Smooth muscle cell (in vitro differentiated cells): ENCODE measurements around the gene TACR2. TPM values are rescaled to one million over a fixed set of nuclear protein-coding genes. Genes with fewer than 3 reads are reported as not detected.

Experiments used
- DNase-seq: peaks from one replicate; lab custom pipeline; 2025; ENCODE audit not compliant: unreplicated experiment; lab: John Stamatoyannopoulos, UW
- H2AFZ ChIP-seq: fragments of 200-600 bp; sonication (generic); 2 replicates; pipeline ENCODE4 v1.6.0; 2016; ENCODE audit warnings: antibody characterized with exemption, low read depth, mild to moderate bottlenecking
- H3F3A ChIP-seq: fragments of 200-600 bp; sonication (generic); 2 replicates; pipeline ENCODE4 v1.6.0; 2017; ENCODE audit warnings: antibody characterized with exemption, low read depth
- H3K27ac ChIP-seq: fragments of 200-600 bp; sonication (generic); 2 replicates; pipeline ENCODE4 v1.5.1; 2016; ENCODE audit warnings: low read depth, mild to moderate bottlenecking
- H3K27me3 ChIP-seq: fragments of 200-600 bp; sonication (generic); 2 replicates; pipeline ENCODE4 v1.6.1; 2016; ENCODE audit warnings: low read depth, mild to moderate bottlenecking
- H3K36me3 ChIP-seq: fragments of 200-600 bp; sonication (generic); 2 replicates; pipeline ENCODE4 v1.5.1; 2016; ENCODE audit warnings: low read depth
- H3K4me1 ChIP-seq: fragments of 200-600 bp; sonication (generic); 2 replicates; pipeline ENCODE4 v1.5.1; 2016; ENCODE audit warnings: low read depth
- H3K4me2 ChIP-seq: fragments of 200-600 bp; sonication (generic); 2 replicates; pipeline ENCODE4 v1.6.0; 2016; ENCODE audit warnings: mild to moderate bottlenecking
- H3K4me3 ChIP-seq: fragments of 200-600 bp; sonication (generic); 2 replicates; pipeline ENCODE4 v1.5.1; 2016; ENCODE audit warnings: mild to moderate bottlenecking
- H3K79me2 ChIP-seq: fragments of 200-600 bp; sonication (generic); 2 replicates; pipeline ENCODE4 v1.6.0; 2016; ENCODE audit warnings: low read depth, mild to moderate bottlenecking
- H3K9ac ChIP-seq: fragments of 200-600 bp; sonication (generic); 2 replicates; pipeline ENCODE4 v1.6.0; 2016; ENCODE audit warnings: low read depth
- H3K9me3 ChIP-seq: fragments of 200-600 bp; sonication (generic); replicated peaks from 2 replicates; pipeline ENCODE4 v1.5.1; 2016; ENCODE audit warnings: low read depth
- H4K20me1 ChIP-seq: fragments of 200-600 bp; sonication (generic); 2 replicates; pipeline ENCODE4 v1.6.0; 2016; ENCODE audit warnings: low read depth
- WGBS: methylation state at CpG from one replicate; pipeline ENCODE4 v1.1.7; 2016; ENCODE audit warnings: low lambda C conversion rate; 5-methylcytosine and 5-hydroxymethylcytosine counted together
- polyA plus RNA-seq: library from polyadenylated mRNA; unstranded; fragments of >200 nt; fragmentation: Nextera tagmentation; extraction: Ambion mirVana; gene quantifications from 2 replicates; pipeline ENCODE4 v1.2.1, GENCODE V29; 2016
- total RNA-seq: library from RNA; depleted of rRNA; stranded (reverse); fragments of >200 nt; gene quantifications from 2 replicates; pipeline ENCODE4 v1.2.3, GENCODE V29; 2014
- TF ChIP-seq, protein P1 (sequence below): fragments of 200-600 bp; sonication (generic); IDR thresholded peaks from 2 replicates; pipeline ENCODE4 v1.5.1; 2017; ENCODE audit warnings: borderline replicate concordance, mild to moderate bottlenecking, antibody characterized with exemption; ENCODE audit not compliant: insufficient read depth, poor library complexity, severe bottlenecking

TACR2 gene
- total and polyA plus RNA-seq, 2 experiments from 2014 or later: 0.13 TPM; not detected in 1

DNA sequence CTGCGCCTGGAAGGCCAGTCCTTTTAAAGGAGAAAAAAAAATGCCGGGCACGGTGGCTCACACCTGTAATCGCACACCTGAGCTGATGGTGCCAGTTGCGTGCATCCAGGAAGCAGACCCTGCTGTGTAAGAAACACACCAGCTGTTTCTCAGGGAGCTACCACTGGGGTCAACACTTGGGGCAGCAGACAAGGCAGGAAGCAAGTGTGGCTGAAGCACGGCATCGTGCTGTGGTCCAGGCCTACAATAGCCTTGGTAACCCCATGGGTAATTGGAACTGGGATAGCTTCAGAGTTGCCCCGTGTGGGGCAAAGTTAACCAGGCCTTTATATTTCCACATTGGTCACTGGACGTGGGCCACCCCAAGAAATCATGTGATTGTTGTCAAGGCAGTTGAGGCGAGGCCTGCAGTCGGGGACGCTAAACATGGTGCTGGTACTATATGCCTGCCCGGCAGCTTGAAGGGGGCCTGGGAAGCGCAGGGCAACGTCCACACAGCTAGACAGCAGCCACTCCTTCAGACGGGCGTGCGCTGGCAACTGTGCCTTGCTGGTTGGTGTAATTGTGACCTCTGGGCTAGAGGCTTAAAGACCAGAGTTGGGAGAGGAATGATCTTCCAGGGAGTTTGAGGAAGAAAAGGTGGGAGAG is 2.5 kb upstream of the TACR2 start:
- no peaks in the 10 kb centered on the region for H3K4me1 ChIP-seq
- H3K4me3 ChIP-seq: no peak overlapping the region
- no peaks in the 10 kb centered on the region for H3K9me3 ChIP-seq
- no peak overlapping the region for H2AFZ ChIP-seq
- no peaks in the 10 kb centered on the region for H4K20me1 ChIP-seq
- H3K27ac ChIP-seq: no peak overlapping the region
- no peaks in the 10 kb centered on the region for H3K36me3 ChIP-seq
- TF ChIP-seq, protein P1, sequence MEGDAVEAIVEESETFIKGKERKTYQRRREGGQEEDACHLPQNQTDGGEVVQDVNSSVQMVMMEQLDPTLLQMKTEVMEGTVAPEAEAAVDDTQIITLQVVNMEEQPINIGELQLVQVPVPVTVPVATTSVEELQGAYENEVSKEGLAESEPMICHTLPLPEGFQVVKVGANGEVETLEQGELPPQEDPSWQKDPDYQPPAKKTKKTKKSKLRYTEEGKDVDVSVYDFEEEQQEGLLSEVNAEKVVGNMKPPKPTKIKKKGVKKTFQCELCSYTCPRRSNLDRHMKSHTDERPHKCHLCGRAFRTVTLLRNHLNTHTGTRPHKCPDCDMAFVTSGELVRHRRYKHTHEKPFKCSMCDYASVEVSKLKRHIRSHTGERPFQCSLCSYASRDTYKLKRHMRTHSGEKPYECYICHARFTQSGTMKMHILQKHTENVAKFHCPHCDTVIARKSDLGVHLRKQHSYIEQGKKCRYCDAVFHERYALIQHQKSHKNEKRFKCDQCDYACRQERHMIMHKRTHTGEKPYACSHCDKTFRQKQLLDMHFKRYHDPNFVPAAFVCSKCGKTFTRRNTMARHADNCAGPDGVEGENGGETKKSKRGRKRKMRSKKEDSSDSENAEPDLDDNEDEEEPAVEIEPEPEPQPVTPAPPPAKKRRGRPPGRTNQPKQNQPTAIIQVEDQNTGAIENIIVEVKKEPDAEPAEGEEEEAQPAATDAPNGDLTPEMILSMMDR: no peak
- peaks cover 4% of the 10 kb centered on the region for H3F3A ChIP-seq
- DNase-seq: no peak
- H3K9ac ChIP-seq: no peak overlapping the region
- H3K79me2 ChIP-seq: no peaks in the 10 kb centered on the region
- no peaks in the 10 kb centered on the region for H3K27me3 ChIP-seq
- WGBS: 94% methylated on average over 18 of the region's 18 CpGs
- no peak overlapping the region for H3K4me2 ChIP-seq

DNA sequence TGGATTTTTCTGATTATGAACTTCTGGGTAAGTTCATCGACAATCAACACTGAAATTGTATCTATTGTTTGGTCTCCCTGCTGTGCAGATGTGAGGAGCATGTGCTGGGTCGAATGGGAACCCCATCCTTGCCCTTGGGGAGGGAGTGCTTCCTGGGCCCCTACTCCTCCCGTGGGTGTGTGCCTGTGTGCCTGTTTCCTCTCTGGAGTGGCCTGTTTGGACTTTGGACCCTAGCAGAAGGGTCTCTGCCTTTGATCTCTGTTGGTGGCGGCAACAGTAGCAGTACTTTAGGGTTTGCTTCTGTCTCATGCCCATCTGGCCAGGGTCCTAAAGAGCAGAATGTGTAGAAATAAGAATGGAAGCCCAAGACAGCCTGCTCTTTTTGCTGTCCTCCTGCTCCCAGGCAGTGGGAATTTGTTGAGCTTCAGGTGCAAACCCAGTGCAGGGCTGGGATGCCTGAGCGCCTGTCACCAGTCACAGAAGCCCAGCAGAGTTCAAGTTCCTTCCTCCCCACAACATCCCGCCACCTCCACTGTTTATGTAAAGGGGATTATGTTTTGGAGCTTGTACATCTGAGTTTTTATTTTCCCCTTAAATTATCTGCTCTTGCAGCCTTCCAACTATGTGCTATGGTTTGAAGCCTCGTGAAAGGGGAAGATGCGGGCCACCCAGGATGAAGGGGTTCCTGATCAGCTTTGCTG is 1.5 kb upstream of the TACR2 start:
- Histone ChIP-seq H3K36me3 (no peaks in the 10 kb centered on the region), H3F3A (peaks cover 4% of the 10 kb centered on the region), H3K4me2 (no peak overlapping the region), H3K27ac (no peak overlapping the region), H3K27me3 (no peaks in the 10 kb centered on the region), H4K20me1 (no peaks in the 10 kb centered on the region), H3K9ac (no peak overlapping the region), H3K4me3 (no peak overlapping the region), H2AFZ (no peak overlapping the region), H3K4me1 (no peaks in the 10 kb centered on the region), H3K79me2 (no peaks in the 10 kb centered on the region), H3K9me3 (no peaks in the 10 kb centered on the region)
- 62% methylated on average over 8 of the region's 8 CpGs for WGBS
- TF ChIP-seq, protein P1: no peak
- no peak for DNase-seq

DNA sequence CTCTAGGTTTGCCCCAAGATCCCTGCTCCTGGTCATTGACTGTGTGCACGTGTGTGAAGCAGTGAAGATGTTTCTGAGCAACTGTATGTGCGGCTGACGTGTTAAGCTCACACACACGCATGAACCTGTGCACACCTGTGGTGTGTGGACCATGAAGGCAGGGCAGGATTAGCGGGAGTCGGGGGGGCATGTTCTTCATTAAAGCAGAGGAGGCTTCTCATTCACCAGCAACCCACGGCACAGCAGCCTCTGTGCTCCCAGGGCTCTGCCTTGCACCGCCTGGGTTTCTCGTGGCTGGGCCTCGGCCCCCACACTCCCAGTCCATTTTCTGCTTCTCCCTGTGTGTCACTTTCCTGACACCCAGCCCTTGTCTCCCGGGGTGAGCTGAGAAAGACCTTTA is 824 bp upstream of the TACR2 start:
- no peak for DNase-seq
- TF ChIP-seq, protein P1: no peak
- Histone ChIP-seq H4K20me1 (no peaks in the 10 kb centered on the region), H3K79me2 (no peaks in the 10 kb centered on the region), H3K9me3 (no peaks in the 10 kb centered on the region), H3K4me3 (no peak overlapping the region), H3K27me3 (no peaks in the 10 kb centered on the region), H2AFZ (no peak overlapping the region), H3K4me2 (no peak overlapping the region), H3K27ac (no peak overlapping the region), H3F3A (peaks cover 4% of the 10 kb centered on the region), H3K36me3 (no peaks in the 10 kb centered on the region), H3K9ac (no peak overlapping the region), H3K4me1 (no peaks in the 10 kb centered on the region)
- WGBS: 84% methylated on average over 11 of the region's 11 CpGs
